ENCODE results near the gene NDUFA11.

DNA sequence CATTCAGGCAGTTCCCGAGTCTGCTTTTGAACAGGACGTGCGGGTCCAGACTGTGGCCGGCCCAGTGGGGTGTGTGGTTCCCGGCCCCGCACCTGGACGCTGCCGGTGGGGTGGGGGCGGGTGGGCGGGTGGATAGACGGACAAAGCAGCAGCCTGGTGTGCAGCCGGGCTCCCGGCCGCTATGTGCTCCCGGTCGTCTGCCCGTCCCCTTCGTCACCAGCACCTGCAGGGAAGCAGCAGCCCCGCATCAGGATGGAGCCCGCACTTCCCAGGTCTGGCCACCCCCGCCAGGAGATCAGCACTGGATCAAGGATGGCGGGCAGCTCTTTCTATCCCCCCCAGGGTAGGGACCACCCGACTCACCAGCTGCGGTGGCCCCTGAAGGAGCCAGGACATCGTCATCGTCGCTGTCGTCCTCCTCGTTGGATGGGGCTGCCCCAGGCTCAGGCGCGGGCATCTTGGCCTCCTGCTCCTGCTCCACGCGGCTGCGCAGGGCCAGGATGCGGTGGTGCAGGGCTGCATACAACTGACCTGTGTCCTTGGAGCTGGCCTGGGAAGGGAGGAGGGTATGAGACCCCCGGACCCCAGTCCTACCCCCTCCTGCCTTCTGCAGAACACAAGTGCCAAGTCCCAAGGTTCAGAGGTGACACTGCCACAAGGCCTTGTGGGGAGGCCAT is 14.0 kb upstream of the NDUFA11 start:
- TF ChIP-seq JUND (IDR thresholded peaks at IDR 0.05) (no peak), NRF1 (IDR thresholded peaks at IDR 0.05; ENCODE audit: low read depth, low read length) (no peak), GATA2 (CRISPR knock-in tag; IDR thresholded peaks at IDR 0.05) (no peak), EP300 (IDR thresholded peaks at IDR 0.05; ENCODE audit: borderline replicate concordance in 1 of 2, low read depth in 1 of 2, low read length in 1 of 2) (no peak)
- TF ChIP-seq, protein P1, sequence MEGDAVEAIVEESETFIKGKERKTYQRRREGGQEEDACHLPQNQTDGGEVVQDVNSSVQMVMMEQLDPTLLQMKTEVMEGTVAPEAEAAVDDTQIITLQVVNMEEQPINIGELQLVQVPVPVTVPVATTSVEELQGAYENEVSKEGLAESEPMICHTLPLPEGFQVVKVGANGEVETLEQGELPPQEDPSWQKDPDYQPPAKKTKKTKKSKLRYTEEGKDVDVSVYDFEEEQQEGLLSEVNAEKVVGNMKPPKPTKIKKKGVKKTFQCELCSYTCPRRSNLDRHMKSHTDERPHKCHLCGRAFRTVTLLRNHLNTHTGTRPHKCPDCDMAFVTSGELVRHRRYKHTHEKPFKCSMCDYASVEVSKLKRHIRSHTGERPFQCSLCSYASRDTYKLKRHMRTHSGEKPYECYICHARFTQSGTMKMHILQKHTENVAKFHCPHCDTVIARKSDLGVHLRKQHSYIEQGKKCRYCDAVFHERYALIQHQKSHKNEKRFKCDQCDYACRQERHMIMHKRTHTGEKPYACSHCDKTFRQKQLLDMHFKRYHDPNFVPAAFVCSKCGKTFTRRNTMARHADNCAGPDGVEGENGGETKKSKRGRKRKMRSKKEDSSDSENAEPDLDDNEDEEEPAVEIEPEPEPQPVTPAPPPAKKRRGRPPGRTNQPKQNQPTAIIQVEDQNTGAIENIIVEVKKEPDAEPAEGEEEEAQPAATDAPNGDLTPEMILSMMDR (IDR thresholded peaks at IDR 0.05) = no peak
